HEK293 (cell line): ENCODE results near the gene OBP2A.

Experiments
- CTCF ChIA-PET: fragments of 350-600 bp; formaldehyde crosslinking; extraction: SDS; loops from one replicate; lab custom pipeline; 2021; ENCODE audit warnings: antibody characterized with exemption; lab: Yijun Ruan, JAX
- POLR2A ChIA-PET: fragments of 300-600 bp; formaldehyde crosslinking; extraction: SDS; loops from one replicate; lab custom pipeline; 2020; ENCODE audit warnings: antibody characterized with exemption, inconsistent platforms; lab: Yijun Ruan, JAX
- H3K27ac ChIP-seq: fragments of 200-500 bp; sonication (Bioruptor generic); 2 replicates; pipeline ENCODE4 v1.5.1; 2014; ENCODE audit warnings: low read depth, low read length, control low read depth, inconsistent platforms; ENCODE audit errors: extremely low read depth
- H3K36me3 ChIP-seq, 2 experiments: fragments of 200-500 bp in 1 of 2; sonication (Bioruptor generic) in 1 of 2; 1 replicate in 1 of 2; 2 replicates in 1 of 2; pipeline ENCODE4 v1.5.1; 2014 to 2017; ENCODE audit warnings: inconsistent platforms in 2 of 2, low read length in 2 of 2; ENCODE audit not compliant: control insufficient read depth in 2 of 2, insufficient read depth in 1 of 2
- H3K4me1 ChIP-seq: fragments of 200-500 bp; sonication (Bioruptor generic); 2 replicates; pipeline ENCODE4 v1.5.1; 2014; ENCODE audit warnings: mild to moderate bottlenecking, low read length, inconsistent platforms; ENCODE audit not compliant: control insufficient read depth, insufficient read depth
- H3K4me3 ChIP-seq: 2 replicates; pipeline ENCODE4 v1.5.1; 2011; ENCODE audit warnings: low read depth, mild to moderate bottlenecking, control low read depth, low read length, moderate library complexity
- H3K9me3 ChIP-seq: fragments of 200-500 bp; sonication (Bioruptor generic); 2 replicates; pipeline ENCODE4 v1.5.1; 2014; ENCODE audit warnings: low read depth, low read length, inconsistent platforms; ENCODE audit not compliant: control insufficient read depth, insufficient read depth
- PRDM1 ChIP-seq: fragments of 450-650 bp; formaldehyde crosslinking; IDR thresholded peaks from 2 replicates; pipeline ENCODE4; 2016; ENCODE audit warnings: missing biosample characterization, missing genetic modification characterization
- WT1 ChIP-seq: fragments of 450-650 bp; formaldehyde crosslinking; IDR thresholded peaks from 2 replicates; pipeline ENCODE4 v1.5.1; 2016; ENCODE audit warnings: missing biosample characterization, missing genetic modification characterization
- ZBTB17 ChIP-seq: fragments of 450-650 bp; formaldehyde crosslinking; IDR thresholded peaks from 2 replicates; pipeline ENCODE4 v1.5.1; 2016; ENCODE audit warnings: missing biosample characterization, missing genetic modification characterization
- ZNF146 ChIP-seq: fragments of 450-650 bp; formaldehyde crosslinking; IDR thresholded peaks from 2 replicates; pipeline ENCODE4 v1.5.1; 2016; ENCODE audit warnings: missing biosample characterization, missing genetic modification characterization
- ZNF157 ChIP-seq: fragments of 450-650 bp; formaldehyde crosslinking; IDR thresholded peaks from 2 replicates; pipeline ENCODE4 v1.5.1; 2016; ENCODE audit warnings: missing biosample characterization, missing genetic modification characterization
- ZNF311 ChIP-seq: fragments of 450-650 bp; formaldehyde crosslinking; IDR thresholded peaks from 2 replicates; pipeline ENCODE4 v1.5.1; 2017; ENCODE audit warnings: missing biosample characterization, missing genetic modification characterization, borderline replicate concordance
- ZNF555 ChIP-seq: fragments of 450-650 bp; formaldehyde crosslinking; conservative IDR thresholded peaks from 2 replicates; pipeline ENCODE4 v1.5.1; 2017; ENCODE audit warnings: missing biosample characterization, mild to moderate bottlenecking, missing genetic modification characterization, inconsistent platforms
- ZNF560 ChIP-seq: fragments of 450-650 bp; formaldehyde crosslinking; IDR thresholded peaks from 2 replicates; pipeline ENCODE4 v1.5.1; 2017; ENCODE audit warnings: missing biosample characterization, missing genetic modification characterization, borderline replicate concordance
- ZNF624 ChIP-seq: fragments of 450-650 bp; formaldehyde crosslinking; IDR thresholded peaks from 2 replicates; pipeline ENCODE4 v1.5.1; 2017; ENCODE audit warnings: missing biosample characterization, missing genetic modification characterization
- ZNF660 ChIP-seq: fragments of 450-650 bp; IDR thresholded peaks from 2 replicates; pipeline ENCODE4 v1.5.1; 2018; ENCODE audit warnings: missing biosample characterization, mild to moderate bottlenecking, missing genetic modification characterization
- ZNF677 ChIP-seq: fragments of 450-650 bp; IDR thresholded peaks from 2 replicates; pipeline ENCODE4 v1.5.0; 2018; ENCODE audit warnings: missing biosample characterization, mild to moderate bottlenecking, missing genetic modification characterization, moderate library complexity
- ZNF701 ChIP-seq: fragments of 450-650 bp; formaldehyde crosslinking; IDR thresholded peaks from 2 replicates; pipeline ENCODE4 v1.5.1; 2016; ENCODE audit warnings: missing biosample characterization, missing genetic modification characterization
- ZNF768 ChIP-seq: fragments of 450-650 bp; formaldehyde crosslinking; IDR thresholded peaks from 2 replicates; pipeline ENCODE4 v1.5.1; 2018; ENCODE audit warnings: missing biosample characterization, mild to moderate bottlenecking, missing genetic modification characterization
- ZNF777 ChIP-seq: fragments of 450-650 bp; formaldehyde crosslinking; IDR thresholded peaks from 2 replicates; pipeline ENCODE4 v1.5.1; 2017; ENCODE audit warnings: missing biosample characterization, missing genetic modification characterization, borderline replicate concordance
- TF ChIP-seq, protein P1 (sequence below): fragments of 450-650 bp; formaldehyde crosslinking; IDR thresholded peaks from 2 replicates; pipeline ENCODE4 v1.5.1; 2016; ENCODE audit warnings: missing biosample characterization, missing genetic modification characterization
- TF ChIP-seq, protein P2 (sequence below): fragments of 450-650 bp; formaldehyde crosslinking; IDR thresholded peaks from 2 replicates; pipeline ENCODE4 v1.5.1; 2016; ENCODE audit warnings: missing biosample characterization, missing genetic modification characterization
- TF ChIP-seq, protein P3 (sequence below): fragments of 450-650 bp; formaldehyde crosslinking; IDR thresholded peaks from 2 replicates; pipeline ENCODE4 v1.5.1; 2016; ENCODE audit warnings: missing biosample characterization, missing genetic modification characterization
- TF ChIP-seq, protein P4 (sequence below): fragments of 450-650 bp; formaldehyde crosslinking; IDR thresholded peaks from 2 replicates; pipeline ENCODE4; 2016; ENCODE audit warnings: missing biosample characterization, missing genetic modification characterization

The OBP2A gene

DNA sequence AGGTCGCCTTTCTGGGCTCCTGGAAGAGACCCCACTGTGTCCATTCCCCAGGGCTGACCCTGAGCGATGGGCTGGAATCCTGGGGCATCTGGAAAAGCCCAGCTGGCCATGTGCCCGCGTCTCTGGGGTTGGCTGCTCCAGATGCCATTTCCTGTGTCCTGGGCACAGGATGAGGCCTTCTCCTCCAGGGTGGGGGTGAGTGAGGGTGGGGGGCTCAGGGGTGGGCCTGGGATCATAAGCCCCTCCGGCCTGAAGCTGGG, 46.3 kb downstream of the OBP2A start (continued):
- TF ChIP-seq ZNF624 (tag by site-specific recombination): no peak

DNA sequence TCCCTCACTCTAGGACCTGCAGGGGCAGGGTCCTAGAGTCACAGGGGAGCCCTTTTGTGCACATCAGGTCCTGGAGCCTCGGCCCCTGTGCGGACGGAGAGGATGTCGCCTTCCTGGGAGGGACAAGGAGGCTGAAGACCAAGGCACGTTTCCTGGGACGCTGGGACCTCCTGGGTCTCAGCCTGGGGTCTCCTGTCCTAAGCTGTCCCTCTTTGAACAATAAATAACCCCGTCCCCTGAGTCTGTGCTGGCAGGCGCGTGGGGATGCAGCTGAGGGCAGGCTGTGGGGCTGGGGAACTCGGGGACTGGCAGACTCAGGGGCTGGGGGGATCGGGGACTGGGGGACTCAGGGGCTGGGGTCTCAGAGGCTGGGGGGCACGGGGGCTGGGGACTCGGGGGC, 46.7 kb downstream of the OBP2A start:
- Histone ChIP-seq H3K4me3 (no peak overlapping the region), H3K36me3 (no peaks in the 10 kb centered on the region), H3K9me3 (no peaks in the 10 kb centered on the region), H3K4me1 (no peaks in the 10 kb centered on the region), H3K27ac (no peak overlapping the region)
- ChIA-PET CTCF (interaction anchor here (2.2 kb wide), 1 partner anchor 9 kb away, joined by 7 read pairs; no protein-coding TSS in a partner anchor), POLR2A (interaction anchor here (1.0 kb wide), 1 partner anchor 17 kb away, joined by 7 read pairs; no protein-coding TSS in a partner anchor)
- TF ChIP-seq ZNF311 (tag by site-specific recombination) (no peak), ZNF677 (no peak), ZNF157 (tag by site-specific recombination) (no peak), ZNF777 (tag by site-specific recombination) (no peak), ZNF701 (tag by site-specific recombination) (no peak), ZNF146 (tag by site-specific recombination) (no peak), ZNF660 (tag by site-specific recombination) (no peak), PRDM1 (no peak), ZNF555 (tag by site-specific recombination) (no peak), WT1 (tag by site-specific recombination) (no peak), ZNF768 (tag by site-specific recombination) (no peak), ZBTB17 (tag by site-specific recombination) (no peak), ZNF560 (tag by site-specific recombination) (no peak)
- TF ChIP-seq, protein P1, sequence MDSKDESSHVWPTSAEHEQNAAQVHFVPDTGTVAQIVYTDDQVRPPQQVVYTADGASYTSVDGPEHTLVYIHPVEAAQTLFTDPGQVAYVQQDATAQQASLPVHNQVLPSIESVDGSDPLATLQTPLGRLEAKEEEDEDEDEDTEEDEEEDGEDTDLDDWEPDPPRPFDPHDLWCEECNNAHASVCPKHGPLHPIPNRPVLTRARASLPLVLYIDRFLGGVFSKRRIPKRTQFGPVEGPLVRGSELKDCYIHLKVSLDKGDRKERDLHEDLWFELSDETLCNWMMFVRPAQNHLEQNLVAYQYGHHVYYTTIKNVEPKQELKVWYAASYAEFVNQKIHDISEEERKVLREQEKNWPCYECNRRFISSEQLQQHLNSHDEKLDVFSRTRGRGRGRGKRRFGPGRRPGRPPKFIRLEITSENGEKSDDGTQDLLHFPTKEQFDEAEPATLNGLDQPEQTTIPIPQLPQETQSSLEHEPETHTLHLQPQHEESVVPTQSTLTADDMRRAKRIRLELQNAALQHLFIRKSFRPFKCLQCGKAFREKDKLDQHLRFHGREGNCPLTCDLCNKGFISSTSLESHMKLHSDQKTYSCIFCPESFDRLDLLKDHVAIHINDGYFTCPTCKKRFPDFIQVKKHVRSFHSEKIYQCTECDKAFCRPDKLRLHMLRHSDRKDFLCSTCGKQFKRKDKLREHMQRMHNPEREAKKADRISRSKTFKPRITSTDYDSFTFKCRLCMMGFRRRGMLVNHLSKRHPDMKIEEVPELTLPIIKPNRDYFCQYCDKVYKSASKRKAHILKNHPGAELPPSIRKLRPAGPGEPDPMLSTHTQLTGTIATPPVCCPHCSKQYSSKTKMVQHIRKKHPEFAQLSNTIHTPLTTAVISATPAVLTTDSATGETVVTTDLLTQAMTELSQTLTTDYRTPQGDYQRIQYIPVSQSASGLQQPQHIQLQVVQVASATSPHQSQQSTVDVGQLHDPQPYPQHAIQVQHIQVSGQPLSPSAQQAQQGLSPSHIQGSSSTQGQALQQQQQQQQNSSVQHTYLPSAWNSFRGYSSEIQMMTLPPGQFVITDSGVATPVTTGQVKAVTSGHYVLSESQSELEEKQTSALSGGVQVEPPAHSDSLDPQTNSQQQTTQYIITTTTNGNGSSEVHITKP (tag by site-specific recombination): no peak
- TF ChIP-seq, protein P2, sequence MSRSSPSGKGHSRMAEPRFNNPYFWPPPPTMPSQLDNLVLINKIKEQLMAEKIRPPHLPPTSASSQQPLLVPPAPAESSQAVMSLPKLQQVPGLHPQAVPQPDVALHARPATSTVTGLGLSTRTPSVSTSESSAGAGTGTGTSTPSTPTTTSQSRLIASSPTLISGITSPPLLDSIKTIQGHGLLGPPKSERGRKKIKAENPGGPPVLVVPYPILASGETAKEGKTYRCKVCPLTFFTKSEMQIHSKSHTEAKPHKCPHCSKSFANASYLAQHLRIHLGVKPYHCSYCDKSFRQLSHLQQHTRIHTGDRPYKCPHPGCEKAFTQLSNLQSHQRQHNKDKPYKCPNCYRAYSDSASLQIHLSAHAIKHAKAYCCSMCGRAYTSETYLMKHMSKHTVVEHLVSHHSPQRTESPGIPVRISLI (tag by site-specific recombination): no peak
- TF ChIP-seq, protein P3, sequence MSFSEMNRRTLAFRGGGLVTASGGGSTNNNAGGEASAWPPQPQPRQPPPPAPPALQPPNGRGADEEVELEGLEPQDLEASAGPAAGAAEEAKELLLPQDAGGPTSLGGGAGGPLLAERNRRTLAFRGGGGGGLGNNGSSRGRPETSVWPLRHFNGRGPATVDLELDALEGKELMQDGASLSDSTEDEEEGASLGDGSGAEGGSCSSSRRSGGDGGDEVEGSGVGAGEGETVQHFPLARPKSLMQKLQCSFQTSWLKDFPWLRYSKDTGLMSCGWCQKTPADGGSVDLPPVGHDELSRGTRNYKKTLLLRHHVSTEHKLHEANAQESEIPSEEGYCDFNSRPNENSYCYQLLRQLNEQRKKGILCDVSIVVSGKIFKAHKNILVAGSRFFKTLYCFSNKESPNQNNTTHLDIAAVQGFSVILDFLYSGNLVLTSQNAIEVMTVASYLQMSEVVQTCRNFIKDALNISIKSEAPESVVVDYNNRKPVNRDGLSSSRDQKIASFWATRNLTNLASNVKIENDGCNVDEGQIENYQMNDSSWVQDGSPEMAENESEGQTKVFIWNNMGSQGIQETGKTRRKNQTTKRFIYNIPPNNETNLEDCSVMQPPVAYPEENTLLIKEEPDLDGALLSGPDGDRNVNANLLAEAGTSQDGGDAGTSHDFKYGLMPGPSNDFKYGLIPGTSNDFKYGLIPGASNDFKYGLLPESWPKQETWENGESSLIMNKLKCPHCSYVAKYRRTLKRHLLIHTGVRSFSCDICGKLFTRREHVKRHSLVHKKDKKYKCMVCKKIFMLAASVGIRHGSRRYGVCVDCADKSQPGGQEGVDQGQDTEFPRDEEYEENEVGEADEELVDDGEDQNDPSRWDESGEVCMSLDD (tag by site-specific recombination): no peak
- TF ChIP-seq, protein P4, sequence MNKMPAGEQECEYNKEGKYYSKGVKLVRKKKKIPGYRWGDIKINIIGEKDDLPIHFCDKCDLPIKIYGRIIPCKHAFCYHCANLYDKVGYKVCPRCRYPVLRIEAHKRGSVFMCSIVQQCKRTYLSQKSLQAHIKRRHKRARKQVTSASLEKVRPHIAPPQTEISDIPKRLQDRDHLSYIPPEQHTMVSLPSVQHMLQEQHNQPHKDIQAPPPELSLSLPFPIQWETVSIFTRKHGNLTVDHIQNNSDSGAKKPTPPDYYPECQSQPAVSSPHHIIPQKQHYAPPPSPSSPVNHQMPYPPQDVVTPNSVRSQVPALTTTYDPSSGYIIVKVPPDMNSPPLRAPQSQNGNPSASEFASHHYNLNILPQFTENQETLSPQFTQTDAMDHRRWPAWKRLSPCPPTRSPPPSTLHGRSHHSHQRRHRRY (tag by site-specific recombination): no peak
